Measurements from ENCODE around the gene PLEKHG4B.

Gene PLEKHG4B

DNA sequence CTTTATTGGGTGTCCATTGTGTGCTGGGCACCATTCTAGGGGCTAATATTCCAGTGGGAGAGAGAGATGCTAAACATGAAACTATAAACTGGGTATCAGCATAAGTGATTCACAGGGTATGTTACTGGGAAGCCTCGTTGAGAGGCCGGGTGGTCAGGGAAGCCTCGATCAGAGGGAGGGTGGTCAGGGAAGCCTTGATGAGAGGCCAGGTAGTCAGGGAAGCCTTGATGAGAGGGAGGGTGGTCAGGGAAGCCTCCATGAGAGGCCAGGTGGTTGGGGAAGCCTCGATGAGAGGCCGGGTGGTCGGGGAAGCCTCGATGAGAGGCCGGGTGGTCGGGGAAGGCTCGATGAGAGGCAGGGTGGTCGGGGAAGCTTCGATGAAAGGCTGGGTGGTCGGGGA lies 8.9 kb upstream of the PLEKHG4B start:
- TF ChIP-seq, protein P1, sequence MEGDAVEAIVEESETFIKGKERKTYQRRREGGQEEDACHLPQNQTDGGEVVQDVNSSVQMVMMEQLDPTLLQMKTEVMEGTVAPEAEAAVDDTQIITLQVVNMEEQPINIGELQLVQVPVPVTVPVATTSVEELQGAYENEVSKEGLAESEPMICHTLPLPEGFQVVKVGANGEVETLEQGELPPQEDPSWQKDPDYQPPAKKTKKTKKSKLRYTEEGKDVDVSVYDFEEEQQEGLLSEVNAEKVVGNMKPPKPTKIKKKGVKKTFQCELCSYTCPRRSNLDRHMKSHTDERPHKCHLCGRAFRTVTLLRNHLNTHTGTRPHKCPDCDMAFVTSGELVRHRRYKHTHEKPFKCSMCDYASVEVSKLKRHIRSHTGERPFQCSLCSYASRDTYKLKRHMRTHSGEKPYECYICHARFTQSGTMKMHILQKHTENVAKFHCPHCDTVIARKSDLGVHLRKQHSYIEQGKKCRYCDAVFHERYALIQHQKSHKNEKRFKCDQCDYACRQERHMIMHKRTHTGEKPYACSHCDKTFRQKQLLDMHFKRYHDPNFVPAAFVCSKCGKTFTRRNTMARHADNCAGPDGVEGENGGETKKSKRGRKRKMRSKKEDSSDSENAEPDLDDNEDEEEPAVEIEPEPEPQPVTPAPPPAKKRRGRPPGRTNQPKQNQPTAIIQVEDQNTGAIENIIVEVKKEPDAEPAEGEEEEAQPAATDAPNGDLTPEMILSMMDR (conservative IDR thresholded peaks at IDR 0.05; ENCODE audit: low read depth, low read length): no peak
- H3K4me3 ChIP-seq (ENCODE audit: low read length): no peak overlapping the region
- DNase-seq (ENCODE audit: low read depth): no peak

DNA sequence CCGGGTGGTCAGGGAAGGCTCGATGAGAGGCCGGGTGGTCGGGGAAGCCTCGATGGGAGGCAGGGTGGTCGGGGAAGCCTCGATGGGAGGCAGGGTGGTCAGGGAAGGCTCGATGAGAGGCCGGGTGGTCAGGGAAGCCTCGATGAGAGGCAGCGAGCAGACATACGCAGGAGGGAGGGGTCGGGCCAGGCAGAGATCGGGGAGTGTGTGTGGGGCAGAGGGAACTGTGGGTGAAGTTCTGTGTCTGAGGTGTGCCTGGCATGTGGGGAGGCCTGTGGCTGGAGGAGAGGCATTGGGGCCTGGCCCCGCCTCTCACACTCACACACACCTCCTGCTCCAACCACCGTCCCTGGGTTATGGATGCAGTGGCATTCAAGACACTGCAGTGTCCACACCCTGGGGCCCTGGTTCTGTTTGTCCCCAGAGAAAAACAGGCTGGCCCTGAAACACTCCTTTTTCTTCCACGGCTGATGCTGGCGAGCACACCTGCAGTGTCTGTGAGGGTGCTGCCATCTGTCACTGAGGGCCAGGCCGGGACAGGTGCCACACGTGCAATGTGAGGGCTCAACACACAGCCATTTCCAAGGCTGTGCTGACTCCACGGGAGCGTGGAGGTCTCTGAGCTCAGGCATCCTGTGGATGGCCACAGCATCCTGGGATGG lies 6.5 kb upstream of the PLEKHG4B start:
- TF ChIP-seq, protein P1 (conservative IDR thresholded peaks at IDR 0.05; ENCODE audit: low read depth, low read length): no peak
- no peak overlapping the region for H3K4me3 ChIP-seq (ENCODE audit: low read length)
- no peak for DNase-seq (ENCODE audit: low read depth)

DNA sequence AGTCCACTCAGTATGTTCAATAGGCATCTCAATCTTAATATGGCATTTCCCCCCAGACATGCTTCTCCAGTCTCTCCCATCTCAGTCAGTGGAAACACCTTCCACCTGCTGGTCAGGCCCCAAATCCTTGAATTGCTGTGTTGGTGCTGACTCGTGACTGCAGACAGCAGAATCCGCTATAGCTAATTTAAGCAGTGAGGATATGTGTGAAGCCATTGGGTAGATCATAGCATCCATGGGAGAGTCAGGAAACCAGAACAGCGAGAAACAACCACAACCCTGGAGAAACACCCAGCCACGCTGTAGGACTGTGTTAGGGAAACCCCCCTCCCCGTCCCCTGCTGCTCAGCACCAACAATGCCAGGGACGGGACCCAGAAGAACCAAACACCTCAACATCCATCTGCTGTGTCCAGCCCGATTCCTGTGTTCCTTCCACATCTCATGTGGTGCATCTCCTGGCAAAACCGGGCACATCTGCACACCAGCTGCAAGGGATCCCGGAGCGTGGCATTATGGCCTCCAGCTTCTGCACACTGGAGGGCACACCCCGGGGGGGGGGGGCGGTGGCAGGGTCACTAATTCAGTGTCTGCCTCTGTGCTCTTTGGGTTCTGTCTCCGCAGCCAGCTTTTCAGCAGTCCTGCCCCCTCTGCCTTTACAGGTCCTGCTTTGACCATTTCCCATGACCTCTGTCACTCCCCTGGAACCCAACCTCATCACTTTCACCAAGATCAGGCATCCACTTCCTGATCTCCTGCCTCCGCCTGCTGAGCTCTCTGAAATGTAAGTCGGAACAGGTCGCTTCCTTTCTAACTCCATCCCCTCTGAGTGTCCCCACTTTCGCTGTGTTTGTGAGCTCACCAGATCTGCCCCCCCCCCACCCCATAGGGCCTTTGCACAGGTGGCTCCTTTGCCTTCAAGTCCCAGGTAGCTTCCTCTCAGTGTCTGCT lies 2.4 kb upstream of the PLEKHG4B start:
- TF ChIP-seq, protein P1 (conservative IDR thresholded peaks at IDR 0.05; ENCODE audit: low read depth, low read length): no peak
- H3K4me3 ChIP-seq (ENCODE audit: low read length): no peak overlapping the region
- no peak for DNase-seq (ENCODE audit: low read depth)

DNA sequence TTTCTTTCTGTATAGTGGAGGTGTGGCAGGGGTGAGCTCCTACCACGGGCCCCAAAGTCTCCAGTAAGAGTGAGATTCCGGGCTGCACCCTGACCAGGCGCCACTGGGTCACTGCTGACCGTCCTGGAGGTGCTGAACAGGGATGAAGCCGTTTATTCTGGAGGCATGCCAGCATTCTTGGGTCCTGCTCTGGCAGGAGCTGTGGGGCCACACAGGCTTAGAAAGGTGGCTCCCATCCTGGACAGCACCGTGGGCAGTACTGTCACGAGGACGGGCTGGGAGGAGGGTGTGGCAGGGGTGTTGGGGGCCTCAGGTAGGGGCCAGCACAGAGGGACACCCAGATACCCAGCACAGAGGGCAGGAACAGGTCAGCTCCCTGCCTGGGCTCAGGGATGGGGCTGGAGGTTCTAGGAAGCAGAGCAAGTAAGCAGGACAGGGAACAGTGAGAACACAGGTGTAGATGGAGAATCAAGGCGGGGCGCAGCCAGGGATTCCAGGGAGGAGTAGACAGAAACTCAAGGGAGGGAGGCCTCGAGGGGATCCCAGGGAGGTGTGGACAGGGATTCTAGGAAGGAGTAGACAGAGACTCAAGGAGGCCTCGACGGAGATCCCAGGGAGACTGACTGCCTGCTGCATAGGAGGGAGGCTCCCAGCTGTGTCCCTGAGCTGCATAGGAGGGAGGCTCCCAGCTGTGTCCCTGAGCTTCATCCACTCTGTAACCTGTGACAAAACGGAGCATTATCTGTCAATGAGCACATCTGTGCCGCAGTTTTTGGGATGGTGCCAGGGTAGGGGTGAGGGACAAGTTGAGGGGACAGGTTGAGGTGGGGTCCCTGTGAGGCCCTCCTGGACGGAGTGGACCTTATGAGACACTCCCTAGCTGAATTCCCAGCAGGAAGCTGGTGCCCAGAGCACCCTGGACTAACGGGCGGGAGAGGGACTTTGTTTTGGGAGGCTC lies 1.1 kb upstream of the PLEKHG4B start:
- no peak overlapping the region for H3K4me3 ChIP-seq (ENCODE audit: low read length)
- no peak for DNase-seq (ENCODE audit: low read depth)
- TF ChIP-seq, protein P1 (conservative IDR thresholded peaks at IDR 0.05; ENCODE audit: low read depth, low read length): no peak

DNA sequence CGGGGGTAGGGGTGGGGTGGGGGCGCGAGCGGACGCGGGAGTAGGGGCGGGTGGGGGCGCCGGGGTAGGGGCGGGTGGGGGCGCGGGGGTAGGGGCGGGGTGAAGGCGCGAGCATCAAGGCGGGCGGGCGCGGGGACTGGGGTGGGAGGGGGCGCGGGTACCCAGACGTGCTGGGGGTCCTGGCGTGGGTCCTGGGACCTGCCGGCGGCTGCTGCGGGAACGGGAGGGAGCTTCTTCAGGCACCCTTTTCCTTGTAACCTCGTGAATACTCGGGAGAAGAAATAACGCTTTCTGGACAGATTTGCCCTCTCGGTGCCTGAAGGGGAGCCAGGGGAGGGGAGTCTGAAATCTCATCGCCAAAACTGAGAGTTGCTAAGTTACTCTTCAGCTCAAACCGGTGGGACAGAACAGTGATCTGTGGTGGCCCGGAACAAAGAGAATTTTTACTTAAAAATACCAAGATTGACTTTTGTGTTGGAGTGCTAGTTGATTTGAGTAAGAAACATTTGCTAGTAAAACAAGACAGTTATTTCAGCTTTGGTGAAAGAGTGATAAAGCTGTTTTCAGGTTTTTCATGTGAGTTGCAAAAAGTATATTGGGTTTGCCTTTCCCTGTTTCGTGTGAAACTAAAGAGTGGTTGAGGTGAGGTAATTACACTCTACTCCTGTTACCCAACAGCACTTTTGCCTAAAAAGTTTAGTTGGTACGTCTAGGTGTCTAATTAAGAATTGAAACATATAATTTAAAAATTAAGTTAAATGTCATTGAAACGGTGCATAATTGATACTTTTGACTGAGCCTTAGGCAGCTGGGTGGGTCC lies 643 bp downstream of the PLEKHG4B start:
- no peak overlapping the region for H3K4me3 ChIP-seq (ENCODE audit: low read length)
- TF ChIP-seq, protein P1 (conservative IDR thresholded peaks at IDR 0.05; ENCODE audit: low read depth, low read length): no peak
- no peak for DNase-seq (ENCODE audit: low read depth)

All from retinal pigment epithelial cell (primary cell).